ENCODE measurements around the gene TSC1. TPM values are rescaled to one million over a fixed set of nuclear protein-coding genes. Genes with fewer than 3 reads are reported as not detected.

TSC1 gene
- 16.0 to 20.9 TPM (median 16.2 TPM) in 5 replicates for total RNA-seq (2022; extraction: Qiagen RNA extraction; ENCODE audit: low read depth)

DNA sequence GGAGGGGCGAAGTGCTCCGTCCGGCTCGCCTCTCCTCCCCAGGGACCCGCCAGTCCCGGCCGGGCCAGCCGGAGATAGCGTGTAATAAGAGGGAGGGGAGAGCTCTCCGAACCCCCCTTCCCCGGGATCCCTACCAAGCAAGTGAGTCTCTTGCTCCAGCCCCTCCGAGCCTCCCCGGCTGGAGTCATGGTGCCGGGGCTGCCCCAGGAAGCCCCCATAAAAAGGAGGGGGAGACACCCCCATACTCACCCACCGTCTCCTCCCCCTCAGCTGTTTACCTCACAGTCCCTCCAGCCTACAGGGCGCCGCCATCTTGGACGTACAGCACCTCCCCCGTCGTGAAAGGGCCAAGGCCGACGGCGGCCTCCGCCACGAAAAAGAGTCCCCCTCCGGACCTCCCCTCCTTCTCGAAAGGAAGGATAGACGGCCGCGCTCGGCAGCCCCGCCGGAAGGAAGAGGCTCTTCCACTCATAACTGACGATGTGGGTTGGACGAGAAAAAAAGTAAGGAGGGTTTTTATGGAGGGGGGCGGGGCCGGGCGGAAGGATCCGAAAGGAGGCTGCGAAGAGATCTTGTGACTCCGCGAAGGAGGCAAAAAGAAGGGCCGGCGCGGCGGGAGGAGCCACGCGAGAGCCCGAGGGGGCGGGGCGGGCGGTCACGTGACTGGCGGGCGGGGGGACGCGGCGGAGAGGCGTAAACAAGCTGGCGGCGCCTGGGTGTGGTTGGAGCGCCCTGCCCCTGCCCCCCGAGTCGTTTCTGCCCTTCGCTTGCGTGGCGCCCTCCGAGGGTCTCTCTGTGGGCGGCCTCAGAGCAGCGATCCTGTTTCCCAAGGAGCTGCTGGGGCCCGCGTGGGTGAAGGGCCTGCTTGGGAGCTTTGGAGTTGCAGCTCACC, at the start of gene TSC1:
TSC1 (minus strand) TSS at position 323 of the 892 bp plus-strand sequence. CDS start 15,744 bp downstream, outside the sequence.

DNA sequence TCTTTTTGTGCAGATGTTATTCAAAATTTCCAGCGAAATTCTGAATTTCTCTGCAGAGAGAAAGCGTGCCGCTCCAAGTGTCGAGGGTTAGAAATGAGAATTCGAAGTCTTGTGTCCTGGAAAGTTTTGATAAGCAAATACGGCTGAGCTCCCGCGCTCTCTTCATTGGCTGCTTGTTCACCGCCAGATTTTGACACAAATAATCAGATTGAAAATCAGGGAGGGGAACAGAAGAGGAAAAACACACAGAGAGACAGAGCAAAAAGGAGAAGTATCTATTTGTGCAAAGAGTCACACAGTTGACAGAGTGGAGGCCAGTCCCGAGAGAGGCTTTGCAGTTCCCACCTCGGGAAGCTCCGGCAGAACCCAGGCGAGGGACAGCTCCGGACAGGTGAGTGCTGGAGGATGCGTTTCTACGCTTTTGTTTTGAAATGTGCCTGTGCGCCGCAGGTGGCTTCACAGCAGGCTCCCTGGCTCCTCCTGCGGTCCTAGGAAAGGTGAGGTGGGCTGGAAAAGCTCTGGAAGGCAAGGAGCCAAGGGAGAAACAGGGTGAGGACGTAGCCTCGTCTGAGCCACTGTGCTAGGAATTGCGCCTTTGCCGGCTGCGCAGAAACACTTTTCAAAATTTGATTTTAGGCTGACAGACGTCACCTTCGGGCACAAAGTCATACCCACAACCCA, 34.2 kb upstream of the TSC1 start, which contains the start of gene GFI1B:
GFI1B (plus strand) TSS at position 244 of the 681 bp plus-strand sequence. CDS start 7,985 bp downstream, outside the sequence.

DNA sequence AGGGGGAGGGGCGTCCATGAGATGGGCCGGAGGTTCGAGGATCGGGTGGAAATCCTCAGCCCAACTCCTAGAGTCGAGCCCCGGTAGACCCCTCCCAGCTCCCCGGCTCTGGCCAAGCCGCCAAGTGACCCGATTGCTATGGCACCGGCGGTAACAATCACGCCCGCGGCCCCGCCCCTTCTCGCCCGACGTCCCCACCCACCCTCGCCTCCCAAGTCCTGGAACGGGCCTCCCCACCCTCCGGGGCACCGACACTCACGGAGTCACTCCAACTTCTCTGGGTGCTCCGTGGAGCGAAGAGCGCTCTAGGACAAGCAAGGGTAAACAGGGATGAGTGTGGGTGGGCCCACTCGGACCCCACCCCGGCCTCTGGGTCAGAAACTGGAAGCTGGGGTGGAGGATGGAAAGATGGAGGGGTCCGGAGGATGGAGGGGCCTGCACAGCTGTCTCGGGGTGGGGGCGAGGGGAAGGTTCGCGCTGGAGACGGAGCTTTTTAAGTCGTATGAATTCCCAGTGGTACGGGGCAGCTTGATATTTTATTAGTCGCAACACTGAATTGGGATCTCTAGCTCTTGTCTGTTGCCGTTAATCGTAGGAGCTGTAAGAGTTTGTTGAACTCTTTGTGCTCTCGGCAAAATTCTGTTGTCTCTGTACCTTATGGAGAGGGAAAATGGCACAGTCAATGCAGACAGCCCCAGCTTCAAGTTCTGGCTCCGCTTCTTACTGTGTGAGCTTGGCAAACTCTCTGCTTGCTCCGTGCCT, 65.5 kb downstream of the TSC1 start, which contains the start of gene SPACA9:
SPACA9 (plus strand) TSS at position 204 of the 762 bp plus-strand sequence. CDS start 5,050 bp downstream, outside the sequence.

DNA sequence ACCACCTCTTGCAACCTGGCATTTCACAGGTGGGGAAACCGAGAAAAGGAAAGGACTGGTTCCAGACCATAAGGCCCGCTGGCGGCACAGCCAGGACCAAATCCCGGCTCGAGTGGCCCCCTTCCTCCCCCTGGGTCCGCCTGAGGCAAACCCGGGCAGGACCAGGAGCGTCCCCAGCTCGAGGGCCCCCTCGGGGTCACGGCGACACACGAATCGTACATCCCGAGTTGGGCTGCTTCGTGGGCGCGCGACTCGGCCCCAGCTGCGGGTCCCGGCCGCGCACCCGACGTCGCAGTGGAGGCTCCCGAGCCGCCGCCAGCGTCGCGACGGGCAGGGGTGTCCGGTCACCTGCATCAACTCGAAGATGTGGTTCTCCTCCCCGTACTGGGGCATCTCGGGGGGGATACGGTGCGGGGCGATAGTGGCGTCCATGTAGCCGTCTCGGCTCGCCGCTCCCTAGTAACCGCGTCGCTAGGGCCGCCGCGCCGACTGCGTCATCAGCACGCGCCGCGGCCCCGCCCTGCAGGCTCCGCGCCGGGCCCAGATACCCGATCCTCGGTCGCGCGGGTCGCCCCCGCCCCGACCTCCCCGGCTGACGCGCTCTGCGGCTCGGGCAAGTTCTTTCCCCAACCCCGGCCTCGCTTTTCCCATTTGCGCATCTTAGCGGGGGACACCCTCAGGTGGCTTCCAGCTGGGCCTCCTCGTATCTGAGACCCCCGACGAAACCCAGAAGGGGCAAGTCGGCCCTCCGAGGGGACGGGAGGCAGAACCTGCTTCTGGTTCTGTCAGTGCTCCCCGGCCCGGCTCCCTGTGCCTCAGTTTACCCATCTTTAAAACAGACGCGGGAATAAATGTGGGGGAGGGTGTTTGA, 66.4 kb downstream of the TSC1 start, which contains the start of gene AK8:
AK8 (minus strand) TSS at position 461 of the 871 bp plus-strand sequence; CDS start at position 432, 29 bp downstream.

Other genes starting within 250 kb of the TSC1 start
- 0.84 to 1.4 TPM (median 1.2 TPM) in 5 replicates for gene AK8, start 66.3 kb downstream of the TSC1 start, total RNA-seq (2022; extraction: Qiagen RNA extraction; ENCODE audit: low read depth)
- gene SPACA9, start 65.7 kb downstream of the TSC1 start, total RNA-seq (2022; extraction: Qiagen RNA extraction; ENCODE audit: low read depth): 2.9 to 5.4 TPM (median 4.6 TPM) in 5 replicates
- gene GFI1B, start 34.1 kb upstream of the TSC1 start, total RNA-seq (2022; extraction: Qiagen RNA extraction; ENCODE audit: low read depth): 0.07 TPM in 1 of 5 replicates, not detected in the others
- gene GTF3C5, start 86.4 kb upstream of the TSC1 start, total RNA-seq (2022; extraction: Qiagen RNA extraction; ENCODE audit: low read depth): 61.6 to 72.0 TPM (median 70.8 TPM) in 5 replicates
- 0.26 to 0.86 TPM (median 0.66 TPM) in 5 replicates for gene CEL, start 117.4 kb upstream of the TSC1 start, total RNA-seq (2022; extraction: Qiagen RNA extraction; ENCODE audit: low read depth)
- gene RALGDS, start 176.6 kb upstream of the TSC1 start, total RNA-seq (2022; extraction: Qiagen RNA extraction; ENCODE audit: low read depth): 21.0 to 27.1 TPM (median 24.4 TPM) in 5 replicates
- 1.6 to 3.0 TPM (median 2.8 TPM) in 5 replicates for gene GBGT1, start 219.3 kb upstream of the TSC1 start, total RNA-seq (2022; extraction: Qiagen RNA extraction; ENCODE audit: low read depth)